ENCODE data around the gene SETDB1. TPM values are rescaled to one million over a fixed set of nuclear protein-coding genes. Genes with fewer than 3 reads are reported as not detected.
"Not testable (repeated sequence)": the region's sequence is repeated elsewhere in the genome, so short reads cannot be mapped to it uniquely, and the experiment has no call there.

Gene SETDB1
- total RNA-seq, 1 donor from 2014 or later = 79.5 TPM

DNA sequence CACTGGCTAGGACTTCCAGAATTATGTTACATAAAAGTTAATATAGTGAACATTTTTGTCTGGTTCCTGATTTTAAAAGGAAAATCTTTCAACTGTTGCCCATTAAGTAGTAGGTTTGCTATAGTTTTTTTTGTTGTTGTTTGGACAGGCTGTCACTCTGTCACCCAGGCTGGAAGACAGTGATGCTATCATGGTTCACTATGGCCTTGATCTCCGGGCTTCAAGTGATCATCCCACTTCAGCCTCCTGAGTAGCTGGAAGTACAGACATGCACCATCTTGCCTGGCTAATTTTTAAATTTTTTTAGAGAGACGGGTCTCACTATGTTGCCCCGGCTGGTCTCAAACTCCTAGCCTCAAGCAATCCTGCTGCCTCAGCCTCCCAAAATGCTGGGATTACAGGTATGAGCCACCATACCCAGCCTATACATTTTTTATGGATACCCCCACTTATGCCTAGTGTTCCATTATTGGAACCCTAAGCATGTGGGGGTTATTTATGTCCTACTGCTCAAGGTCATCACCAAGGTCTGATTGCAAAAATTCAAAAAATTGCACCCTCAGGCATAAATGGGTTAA is 32.7 kb upstream of the SETDB1 start:
- no peaks in the 10 kb centered on the region for H3K4me1 Mint-ChIP-seq
- no peak overlapping the region for H2AFZ ChIP-seq (replicated peaks)
- H3K4me3 Mint-ChIP-seq = no peak overlapping the region
- H3K9ac ChIP-seq = no peak overlapping the region
- peaks cover 4% of the 10 kb centered on the region for H3K27me3 Mint-ChIP-seq (ENCODE audit: insufficient read depth, low read depth)
- TF ChIP-seq EZH2phosphoT487 (IDR thresholded peaks at IDR 0.05) = no peak
- TF ChIP-seq, protein P1, sequence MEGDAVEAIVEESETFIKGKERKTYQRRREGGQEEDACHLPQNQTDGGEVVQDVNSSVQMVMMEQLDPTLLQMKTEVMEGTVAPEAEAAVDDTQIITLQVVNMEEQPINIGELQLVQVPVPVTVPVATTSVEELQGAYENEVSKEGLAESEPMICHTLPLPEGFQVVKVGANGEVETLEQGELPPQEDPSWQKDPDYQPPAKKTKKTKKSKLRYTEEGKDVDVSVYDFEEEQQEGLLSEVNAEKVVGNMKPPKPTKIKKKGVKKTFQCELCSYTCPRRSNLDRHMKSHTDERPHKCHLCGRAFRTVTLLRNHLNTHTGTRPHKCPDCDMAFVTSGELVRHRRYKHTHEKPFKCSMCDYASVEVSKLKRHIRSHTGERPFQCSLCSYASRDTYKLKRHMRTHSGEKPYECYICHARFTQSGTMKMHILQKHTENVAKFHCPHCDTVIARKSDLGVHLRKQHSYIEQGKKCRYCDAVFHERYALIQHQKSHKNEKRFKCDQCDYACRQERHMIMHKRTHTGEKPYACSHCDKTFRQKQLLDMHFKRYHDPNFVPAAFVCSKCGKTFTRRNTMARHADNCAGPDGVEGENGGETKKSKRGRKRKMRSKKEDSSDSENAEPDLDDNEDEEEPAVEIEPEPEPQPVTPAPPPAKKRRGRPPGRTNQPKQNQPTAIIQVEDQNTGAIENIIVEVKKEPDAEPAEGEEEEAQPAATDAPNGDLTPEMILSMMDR (IDR thresholded peaks at IDR 0.05) = no peak
- TF ChIP-seq EZH2 (IDR thresholded peaks at IDR 0.05) = no peak
- H3F3A ChIP-seq (ENCODE audit: low read depth) = no peaks in the 10 kb centered on the region
- H3K27me3 ChIP-seq = no peaks in the 10 kb centered on the region
- H3K27ac Mint-ChIP-seq = no peak overlapping the region
- H3K9me3 Mint-ChIP-seq = no peaks in the 10 kb centered on the region
- no peak overlapping the region for H3K4me3 ChIP-seq
- no peak overlapping the region for H3K4me2 ChIP-seq
- no peaks in the 10 kb centered on the region for H4K20me1 ChIP-seq (ENCODE audit: low read depth)
- no peak for DNase-seq (ENCODE audit: low spot score)
- H3K27ac ChIP-seq = no peak overlapping the region
- no peaks in the 10 kb centered on the region for H3K79me2 ChIP-seq (ENCODE audit: low read depth)
- no peaks in the 10 kb centered on the region for H3K36me3 ChIP-seq
- no peaks in the 10 kb centered on the region for H3K36me3 Mint-ChIP-seq
- no peaks in the 10 kb centered on the region for H3K4me1 ChIP-seq
- no peaks in the 10 kb centered on the region for H3K9me3 ChIP-seq (ENCODE audit: low read depth)

DNA sequence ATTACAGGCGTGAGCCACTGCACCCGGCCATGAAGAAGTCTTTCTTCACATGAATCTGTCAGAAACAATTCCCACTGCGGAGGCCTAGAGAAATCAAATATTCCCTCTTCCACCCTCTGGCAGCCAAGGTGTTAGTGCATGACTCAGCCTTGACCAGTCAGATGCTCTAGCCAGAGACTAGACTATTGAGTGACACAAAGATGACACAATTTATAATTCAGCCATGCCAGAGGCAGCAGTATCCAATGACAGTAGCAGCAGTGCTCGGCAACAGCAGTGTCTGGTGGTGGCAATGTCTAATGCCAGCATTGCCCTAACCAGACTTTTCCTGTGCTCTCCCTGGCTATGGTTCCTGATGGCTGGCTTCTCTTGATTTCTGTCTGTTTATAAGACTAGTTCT is 30.5 kb upstream of the SETDB1 start:
- H3K27ac Mint-ChIP-seq = no peak overlapping the region
- H3K9ac ChIP-seq = no peak overlapping the region
- no peaks in the 10 kb centered on the region for H3K4me1 ChIP-seq
- H3K36me3 ChIP-seq = no peaks in the 10 kb centered on the region
- H3K36me3 Mint-ChIP-seq = no peaks in the 10 kb centered on the region
- no peaks in the 10 kb centered on the region for H3K4me1 Mint-ChIP-seq
- no peak overlapping the region for H3K4me3 ChIP-seq
- H3K27ac ChIP-seq = no peak overlapping the region
- no peaks in the 10 kb centered on the region for H3K9me3 Mint-ChIP-seq
- H3K9me3 ChIP-seq (ENCODE audit: low read depth) = no peaks in the 10 kb centered on the region
- H2AFZ ChIP-seq (replicated peaks) = peak overlapping the region; percentile 2
- H3K4me2 ChIP-seq = no peak overlapping the region
- no peak for TF ChIP-seq EZH2 (IDR thresholded peaks at IDR 0.05)
- TF ChIP-seq, protein P1 (IDR thresholded peaks at IDR 0.05) = no peak
- TF ChIP-seq EZH2phosphoT487 (IDR thresholded peaks at IDR 0.05) = no peak
- no peaks in the 10 kb centered on the region for H3F3A ChIP-seq (ENCODE audit: low read depth)
- no peaks in the 10 kb centered on the region for H3K27me3 Mint-ChIP-seq (ENCODE audit: insufficient read depth, low read depth)
- H3K27me3 ChIP-seq = no peaks in the 10 kb centered on the region
- H3K4me3 Mint-ChIP-seq = no peak overlapping the region
- DNase-seq (ENCODE audit: low spot score) = no peak
- no peaks in the 10 kb centered on the region for H3K79me2 ChIP-seq (ENCODE audit: low read depth)
- H4K20me1 ChIP-seq (ENCODE audit: low read depth) = no peaks in the 10 kb centered on the region

DNA sequence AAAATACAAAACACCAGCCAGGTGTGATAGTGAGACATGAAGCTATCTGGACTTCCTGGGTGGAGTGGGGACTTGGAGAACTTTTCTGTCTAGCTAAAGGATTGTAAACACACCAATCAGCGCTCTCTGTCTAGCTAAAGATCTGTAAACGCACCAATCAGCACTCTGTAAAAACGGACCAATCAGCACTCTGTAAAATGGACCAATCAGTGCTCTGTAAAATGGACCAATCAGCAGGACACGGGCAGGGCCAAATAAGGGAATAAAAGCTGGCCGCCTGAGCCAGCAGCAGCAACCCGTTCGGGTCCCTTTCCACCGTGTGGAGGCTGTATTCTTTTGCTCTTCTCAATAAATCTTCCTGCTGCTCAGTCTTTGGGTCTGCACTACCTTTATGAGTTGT is 26.4 kb upstream of the SETDB1 start:
- not testable (repeated sequence) for H3K4me1 Mint-ChIP-seq; H3K27me3 ChIP-seq; H3K4me1 ChIP-seq; H3K79me2 ChIP-seq (ENCODE audit: low read depth); H3K36me3 ChIP-seq; H3K4me2 ChIP-seq; DNase-seq (ENCODE audit: low spot score); H3K27ac ChIP-seq; H3K36me3 Mint-ChIP-seq; H3K27ac Mint-ChIP-seq; H3K4me3 ChIP-seq; H4K20me1 ChIP-seq (ENCODE audit: low read depth); H3K4me3 Mint-ChIP-seq; H3K9me3 Mint-ChIP-seq; H3K27me3 Mint-ChIP-seq (ENCODE audit: insufficient read depth, low read depth); H3K9ac ChIP-seq; H3F3A ChIP-seq (ENCODE audit: low read depth); H3K9me3 ChIP-seq (ENCODE audit: low read depth)
- peak overlapping the region; percentile 5 for H2AFZ ChIP-seq (replicated peaks)

DNA sequence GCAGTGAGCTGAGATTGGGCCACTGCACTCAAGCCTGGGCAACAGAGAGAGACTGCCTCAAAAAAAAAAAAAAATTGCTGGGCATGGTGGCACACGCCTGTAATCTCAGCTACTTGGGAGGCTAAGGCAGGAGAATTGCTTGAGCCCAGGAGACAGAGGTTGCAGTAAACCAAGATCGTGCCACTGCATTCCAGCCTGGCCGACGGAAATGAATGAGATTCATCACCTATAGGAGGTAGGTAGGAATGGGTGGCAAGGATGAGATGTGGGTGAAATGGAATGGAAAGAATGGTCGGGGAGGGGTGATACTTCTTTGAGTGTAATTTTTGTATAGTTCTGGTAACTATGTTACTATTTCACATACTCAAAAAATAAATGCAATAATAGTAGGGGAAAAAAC is 23.8 kb upstream of the SETDB1 start:
- TF ChIP-seq, protein P1 (IDR thresholded peaks at IDR 0.05) = no peak
- no peak for TF ChIP-seq EZH2phosphoT487 (IDR thresholded peaks at IDR 0.05)
- H3K27me3 ChIP-seq = no peaks in the 10 kb centered on the region
- no peak overlapping the region for H3K4me2 ChIP-seq
- H3K9me3 Mint-ChIP-seq = no peaks in the 10 kb centered on the region
- no peak overlapping the region for H3K27ac ChIP-seq
- no peak overlapping the region for H3K9ac ChIP-seq
- no peaks in the 10 kb centered on the region for H3K9me3 ChIP-seq (ENCODE audit: low read depth)
- H3K27me3 Mint-ChIP-seq (ENCODE audit: insufficient read depth, low read depth) = peaks cover 4% of the 10 kb centered on the region
- H3K4me1 ChIP-seq = no peaks in the 10 kb centered on the region
- no peak for DNase-seq (ENCODE audit: low spot score)
- H4K20me1 ChIP-seq (ENCODE audit: low read depth) = no peaks in the 10 kb centered on the region
- H3K4me3 Mint-ChIP-seq = no peak overlapping the region
- no peaks in the 10 kb centered on the region for H3K36me3 ChIP-seq
- H3K36me3 Mint-ChIP-seq = no peaks in the 10 kb centered on the region
- no peaks in the 10 kb centered on the region for H3K79me2 ChIP-seq (ENCODE audit: low read depth)
- no peak overlapping the region for H2AFZ ChIP-seq (replicated peaks)
- H3F3A ChIP-seq (ENCODE audit: low read depth) = no peaks in the 10 kb centered on the region
- no peak overlapping the region for H3K4me3 ChIP-seq
- H3K4me1 Mint-ChIP-seq = no peaks in the 10 kb centered on the region
- no peak overlapping the region for H3K27ac Mint-ChIP-seq

Measured in neural progenitor cell (in vitro differentiated cells).